ENCODE results near the gene PURA.

DNA sequence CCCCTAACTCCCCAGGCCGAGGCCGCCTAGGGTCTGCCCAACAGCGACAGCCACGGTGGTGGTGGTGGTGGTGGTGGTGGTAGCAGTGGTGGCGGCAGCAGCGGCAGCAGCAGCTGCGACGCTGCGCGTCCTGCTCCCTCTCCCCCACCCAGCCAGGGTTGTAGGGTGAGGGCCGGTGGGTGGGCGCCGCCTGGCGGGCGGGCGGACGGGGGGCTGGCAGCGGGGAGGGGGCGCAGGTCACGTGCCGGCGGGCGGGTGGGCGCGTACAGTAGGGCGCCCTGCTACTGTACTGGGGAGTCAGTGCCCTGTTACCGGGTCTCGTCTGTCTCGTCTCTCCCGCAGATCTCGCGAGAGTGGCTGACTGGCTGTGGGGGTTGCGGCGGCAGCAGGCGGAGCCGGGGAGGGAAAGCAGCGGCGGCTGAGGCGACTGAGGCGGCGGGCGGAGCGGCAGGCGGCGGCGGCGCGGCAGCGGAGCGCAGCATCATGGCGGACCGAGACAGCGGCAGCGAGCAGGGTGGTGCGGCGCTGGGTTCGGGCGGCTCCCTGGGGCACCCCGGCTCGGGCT lies at the start of gene PURA:
- TF ChIP-seq HNF4G (IDR thresholded peaks at IDR 0.05) (no peak), ATF3 (IDR thresholded peaks at IDR 0.05) (no peak), GABPA (IDR thresholded peaks at IDR 0.05 in 1 of 2, conservative IDR thresholded peaks at IDR 0.05 in 1 of 2) (no peak), CTCF (IDR thresholded peaks at IDR 0.05; ENCODE audit: low read depth, low read length, missing input control) (no peak), REST (IDR thresholded peaks at IDR 0.05) (no peak), EGR1 (IDR thresholded peaks at IDR 0.05; ENCODE audit: low read depth in 2 of 2) (no peak), ZBTB33 (IDR thresholded peaks at IDR 0.05) (peak; percentile 98), TAF1 (conservative IDR thresholded peaks at IDR 0.05) (no peak), YY1 (IDR thresholded peaks at IDR 0.05) (peak; percentile 19), RAD21 (IDR thresholded peaks at IDR 0.05) (no peak)
- TF ChIP-seq, protein P1, sequence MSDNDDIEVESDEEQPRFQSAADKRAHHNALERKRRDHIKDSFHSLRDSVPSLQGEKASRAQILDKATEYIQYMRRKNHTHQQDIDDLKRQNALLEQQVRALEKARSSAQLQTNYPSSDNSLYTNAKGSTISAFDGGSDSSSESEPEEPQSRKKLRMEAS (IDR thresholded peaks at IDR 0.05) = no peak

Measured in liver (tissue), 3 donors.